Activated naive CD4-positive, alpha-beta T cell treated with anti-CD3 and anti-CD28 coated beads for 36 hours (primary cell): ENCODE data around the gene POTEH. TPM values are rescaled to one million over a fixed set of nuclear protein-coding genes. Genes with fewer than 3 reads are reported as not detected.
"Not testable (repeated sequence)": the region's sequence is repeated elsewhere in the genome, so short reads cannot be mapped to it uniquely, and the experiment has no call there.

Source experiments
- CTCF ChIA-PET: fragments of 350-600 bp; sonication (Branson Sonifier 250); formaldehyde crosslinking; loops from one replicate; lab custom pipeline; 2021; ENCODE audit warnings: antibody characterized with exemption; lab: Charles Lee
- DNase-seq: peaks from one replicate; pipeline ENCODE4 v3.0.0-alpha.2; 2020
- H3K27ac Mint-ChIP-seq: one replicate; pipeline ENCODE4 v1.8.0; 2021; ENCODE audit warnings: mild to moderate bottlenecking, mixed read lengths
- H3K27me3 Mint-ChIP-seq: one replicate; pipeline ENCODE4 v1.8.0; 2021; ENCODE audit warnings: low read depth, mixed read lengths
- H3K36me3 Mint-ChIP-seq: one replicate; pipeline ENCODE4 v1.8.0; 2021; ENCODE audit warnings: low read depth, mixed read lengths
- H3K4me1 Mint-ChIP-seq: one replicate; pipeline ENCODE4 v1.8.0; 2021; ENCODE audit warnings: low read depth, mixed read lengths
- H3K4me3 Mint-ChIP-seq: one replicate; pipeline ENCODE4 v1.8.0; 2021; ENCODE audit warnings: mild to moderate bottlenecking, moderate library complexity, mixed read lengths
- H3K9me3 Mint-ChIP-seq: one replicate; pipeline ENCODE4 v1.8.0; 2021; ENCODE audit warnings: mixed read lengths
- intact Hi-C: fragments of 100-400 bp; cut with micrococcal nuclease; formaldehyde crosslinking; loops from one replicate; pipeline ENCODE4 v1.15.1; 2023
- total RNA-seq, 2 experiments: library from RNA; stranded (reverse); gene quantifications; one replicate each; pipeline ENCODE4 v1.2.3, GENCODE V29; 2021

Gene POTEH
- total RNA-seq, 2 experiments from 2014 or later = not detected

- H3K27ac Mint-ChIP-seq, DNase-seq, H3K4me3 Mint-ChIP-seq, H3K9me3 Mint-ChIP-seq, H3K36me3 Mint-ChIP-seq, CTCF ChIA-PET, H3K27me3 Mint-ChIP-seq, intact Hi-C loops, H3K4me1 Mint-ChIP-seq: not testable (repeated sequence)
These were observed 59.5 kb downstream of the POTEH start for GRCh38 chr22:15749181-15749970.

- H3K4me1 Mint-ChIP-seq, H3K36me3 Mint-ChIP-seq, CTCF ChIA-PET, intact Hi-C loops, H3K4me3 Mint-ChIP-seq, DNase-seq, H3K27me3 Mint-ChIP-seq, H3K9me3 Mint-ChIP-seq, H3K27ac Mint-ChIP-seq: not testable (repeated sequence)
These were observed 69.7 kb downstream of the POTEH start for GRCh38 chr22:15759443-15760097.

- H3K27me3 Mint-ChIP-seq, H3K4me3 Mint-ChIP-seq, H3K36me3 Mint-ChIP-seq, H3K4me1 Mint-ChIP-seq, intact Hi-C loops, CTCF ChIA-PET, H3K27ac Mint-ChIP-seq, DNase-seq, H3K9me3 Mint-ChIP-seq: not testable (repeated sequence)
These were observed 70.7 kb downstream of the POTEH start for GRCh38 chr22:15760388-15761150.

GRCh38 chr22:15761151-15761777 is 71.4 kb downstream of the POTEH start:
- H3K4me3 Mint-ChIP-seq = not testable (repeated sequence)

GRCh38 chr22:15763559-15763958 is 73.7 kb downstream of the POTEH start:
- H3K4me1 Mint-ChIP-seq, H3K9me3 Mint-ChIP-seq, H3K27me3 Mint-ChIP-seq, DNase-seq, H3K36me3 Mint-ChIP-seq, H3K4me3 Mint-ChIP-seq, H3K27ac Mint-ChIP-seq, CTCF ChIA-PET, intact Hi-C loops: not testable (repeated sequence)

More at GRCh38 chr22:15761151-15761777, 71.4 kb downstream of the POTEH start:
- intact Hi-C loops, H3K27me3 Mint-ChIP-seq, H3K27ac Mint-ChIP-seq, H3K9me3 Mint-ChIP-seq, H3K36me3 Mint-ChIP-seq, CTCF ChIA-PET, H3K4me1 Mint-ChIP-seq: not testable (repeated sequence)
- peak; percentile 4 for DNase-seq

Other genes with a start within 250 kb of the POTEH start
- gene OR11H1, start 161.8 kb upstream of the POTEH start, total RNA-seq = not detected